Measurements from ENCODE around the gene SRD5A1. TPM values are rescaled to one million over a fixed set of nuclear protein-coding genes. Genes with fewer than 3 reads are reported as not detected.

The SRD5A1 gene
- total RNA-seq, 4 donors from 2014 or later, result 9.0 to 79.8 (median 17.0) TPM

GRCh38 chr5:6673031-6673430, 39.8 kb downstream of the SRD5A1 start:
- no peaks in the 10 kb centered on the region for H3K36me3 ChIP-seq
- no peak for DNase-seq
- in situ Hi-C loops (cut with MboI; ENCODE audit: low pct_ligation_motif_present in 1 of 4, low pct_unique_long_range_greater_than_20kb in 1 of 4, low sequenced_read_pairs in 3 of 4), result no loop called here
- no peak overlapping the region for H3K4me3 ChIP-seq
- H3K27ac ChIP-seq, result no peak overlapping the region
- 69 to 96% methylated on average over 2 to 5 of the region's 5 CpGs for WGBS, 2 donors (ENCODE audit: low coverage in 1 of 2)
- intact Hi-C loops (cut with DNase I; ENCODE audit: low total_unique reads), result no loop called here
- H3K4me1 ChIP-seq, result no peaks in the 10 kb centered on the region
- no peaks in the 10 kb centered on the region for H3K9me3 ChIP-seq
- H3K27me3 ChIP-seq, result no peaks in the 10 kb centered on the region
- TF ChIP-seq POLR2AphosphoS5 (IDR thresholded peaks at IDR 0.05) (no peak), CTCF (IDR thresholded peaks at IDR 0.05) (no peak), EP300 (IDR thresholded peaks at IDR 0.05; ENCODE audit: low read depth) (no peak), POLR2A (IDR thresholded peaks at IDR 0.05) (no peak)

GRCh38 chr5:6673963-6674362, 40.7 kb downstream of the SRD5A1 start:
- intact Hi-C loops (cut with DNase I; ENCODE audit: low total_unique reads) (no loop called here), in situ Hi-C loops (cut with MboI; ENCODE audit: low pct_ligation_motif_present in 1 of 4, low pct_unique_long_range_greater_than_20kb in 1 of 4, low sequenced_read_pairs in 3 of 4) (no loop called here)
- WGBS, 2 donors (ENCODE audit: low coverage in 1 of 2), result 93 to 100% methylated on average over 1 of the region's 1 CpG

GRCh38 chr5:6674421-6674820, 41.2 kb downstream of the SRD5A1 start:
- intact Hi-C loops (cut with DNase I; ENCODE audit: low total_unique reads), result no loop called here
- H3K4me3 ChIP-seq, result no peak overlapping the region

More at GRCh38 chr5:6673963-6674362, 40.7 kb downstream of the SRD5A1 start:
- Histone ChIP-seq H3K4me1 (no peaks in the 10 kb centered on the region), H3K27me3 (no peaks in the 10 kb centered on the region), H3K4me3 (no peak overlapping the region), H3K9me3 (no peaks in the 10 kb centered on the region), H3K36me3 (no peaks in the 10 kb centered on the region), H3K27ac (no peak overlapping the region)
- DNase-seq, result no peak
- no peak for TF ChIP-seq POLR2A (IDR thresholded peaks at IDR 0.05)
- no peak for TF ChIP-seq EP300 (IDR thresholded peaks at IDR 0.05; ENCODE audit: low read depth)
- no peak for TF ChIP-seq POLR2AphosphoS5 (IDR thresholded peaks at IDR 0.05)
- TF ChIP-seq CTCF (IDR thresholded peaks at IDR 0.05), result no peak

GRCh38 chr5:6674886-6675285, 41.6 kb downstream of the SRD5A1 start:
- Histone ChIP-seq H3K9me3 (no peaks in the 10 kb centered on the region), H3K4me3 (no peak overlapping the region), H3K27me3 (no peaks in the 10 kb centered on the region), H3K4me1 (no peaks in the 10 kb centered on the region), H3K36me3 (no peaks in the 10 kb centered on the region), H3K27ac (no peak overlapping the region)
- DNase-seq, result no peak
- TF ChIP-seq POLR2AphosphoS5 (IDR thresholded peaks at IDR 0.05) (no peak), CTCF (IDR thresholded peaks at IDR 0.05) (no peak), POLR2A (IDR thresholded peaks at IDR 0.05) (no peak), EP300 (IDR thresholded peaks at IDR 0.05; ENCODE audit: low read depth) (no peak)
- in situ Hi-C loops (cut with MboI; ENCODE audit: low pct_ligation_motif_present in 1 of 4, low pct_unique_long_range_greater_than_20kb in 1 of 4, low sequenced_read_pairs in 3 of 4) (no loop called here), intact Hi-C loops (cut with DNase I; ENCODE audit: low total_unique reads) (no loop called here)
- 98 to 100% methylated on average over 4 to 10 of the region's 10 CpGs for WGBS, 2 donors (ENCODE audit: low coverage in 1 of 2)

More at GRCh38 chr5:6674421-6674820, 41.2 kb downstream of the SRD5A1 start:
- WGBS, 2 donors (ENCODE audit: low coverage in 1 of 2), result 93 to 100% methylated on average over 1 to 3 of the region's 3 CpGs
- in situ Hi-C loops (cut with MboI; ENCODE audit: low pct_ligation_motif_present in 1 of 4, low pct_unique_long_range_greater_than_20kb in 1 of 4, low sequenced_read_pairs in 3 of 4), result no loop called here
- Histone ChIP-seq H3K36me3 (no peaks in the 10 kb centered on the region), H3K27me3 (no peaks in the 10 kb centered on the region), H3K4me1 (no peaks in the 10 kb centered on the region), H3K9me3 (no peaks in the 10 kb centered on the region), H3K27ac (no peak overlapping the region)
- DNase-seq, result no peak
- no peak for TF ChIP-seq POLR2A (IDR thresholded peaks at IDR 0.05)
- no peak for TF ChIP-seq CTCF (IDR thresholded peaks at IDR 0.05)
- TF ChIP-seq POLR2AphosphoS5 (IDR thresholded peaks at IDR 0.05), result no peak
- no peak for TF ChIP-seq EP300 (IDR thresholded peaks at IDR 0.05; ENCODE audit: low read depth)

All from transverse colon (tissue), 4 donors.